NOMO-1 treated with dmso at 0.1 percent for 144 hours (cell line): ENCODE measurements around the gene GSTK1.
A peak's percentile ranks its signal among the peaks of the same experiment; 100 is the strongest.
"Not testable (repeated sequence)": the region's sequence is repeated elsewhere in the genome, so short reads cannot be mapped to it uniquely, and the experiment has no call there.

Experiments
- DNase-seq: peaks from one replicate; lab custom pipeline; 2025; ENCODE audit not compliant: unreplicated experiment; lab: John Stamatoyannopoulos, UW

The GSTK1 gene

GRCh38 chr7:143269251-143269650, 6.0 kb downstream of the GSTK1 start:
- no peak for DNase-seq

DNA sequence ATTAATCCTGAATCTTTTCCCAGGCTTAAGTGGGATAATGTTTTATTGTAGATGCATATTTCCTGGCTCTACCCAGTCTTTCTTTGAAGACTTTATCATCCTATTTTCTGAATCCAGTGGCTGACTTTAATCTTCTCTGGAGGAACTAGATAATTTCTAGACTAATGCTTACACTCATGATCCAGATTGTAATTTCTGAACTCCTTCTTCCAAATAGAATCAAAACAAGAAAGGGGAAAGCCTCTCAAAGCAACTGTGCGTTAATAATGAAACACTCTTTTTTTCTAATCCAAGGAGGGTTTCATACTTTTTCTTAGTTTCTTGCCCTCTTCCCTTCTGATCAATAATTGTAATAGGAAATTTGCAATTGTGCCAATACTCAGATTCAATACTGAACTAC, 8.0 kb downstream of the GSTK1 start:
- no peak for DNase-seq

DNA sequence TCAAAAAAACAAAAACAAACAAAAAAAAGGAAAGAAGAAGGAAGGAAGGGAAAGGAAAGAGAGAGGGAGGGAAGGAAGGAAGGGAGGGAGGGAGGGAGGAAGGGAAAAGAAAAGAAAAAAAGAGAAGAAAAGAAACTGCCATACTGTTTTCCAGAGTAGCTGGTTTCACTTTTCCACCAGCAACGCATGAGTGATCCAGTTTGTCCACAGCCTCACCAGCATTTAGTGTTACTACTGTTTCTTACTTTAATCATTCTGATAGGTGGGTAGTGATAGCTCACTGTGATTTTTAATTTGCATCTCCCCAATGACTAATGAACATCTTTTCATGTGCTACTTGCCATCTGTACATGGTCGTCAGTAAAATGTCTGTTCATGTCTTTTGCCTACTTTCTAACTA, 9.6 kb downstream of the GSTK1 start:
- DNase-seq: no peak

DNA sequence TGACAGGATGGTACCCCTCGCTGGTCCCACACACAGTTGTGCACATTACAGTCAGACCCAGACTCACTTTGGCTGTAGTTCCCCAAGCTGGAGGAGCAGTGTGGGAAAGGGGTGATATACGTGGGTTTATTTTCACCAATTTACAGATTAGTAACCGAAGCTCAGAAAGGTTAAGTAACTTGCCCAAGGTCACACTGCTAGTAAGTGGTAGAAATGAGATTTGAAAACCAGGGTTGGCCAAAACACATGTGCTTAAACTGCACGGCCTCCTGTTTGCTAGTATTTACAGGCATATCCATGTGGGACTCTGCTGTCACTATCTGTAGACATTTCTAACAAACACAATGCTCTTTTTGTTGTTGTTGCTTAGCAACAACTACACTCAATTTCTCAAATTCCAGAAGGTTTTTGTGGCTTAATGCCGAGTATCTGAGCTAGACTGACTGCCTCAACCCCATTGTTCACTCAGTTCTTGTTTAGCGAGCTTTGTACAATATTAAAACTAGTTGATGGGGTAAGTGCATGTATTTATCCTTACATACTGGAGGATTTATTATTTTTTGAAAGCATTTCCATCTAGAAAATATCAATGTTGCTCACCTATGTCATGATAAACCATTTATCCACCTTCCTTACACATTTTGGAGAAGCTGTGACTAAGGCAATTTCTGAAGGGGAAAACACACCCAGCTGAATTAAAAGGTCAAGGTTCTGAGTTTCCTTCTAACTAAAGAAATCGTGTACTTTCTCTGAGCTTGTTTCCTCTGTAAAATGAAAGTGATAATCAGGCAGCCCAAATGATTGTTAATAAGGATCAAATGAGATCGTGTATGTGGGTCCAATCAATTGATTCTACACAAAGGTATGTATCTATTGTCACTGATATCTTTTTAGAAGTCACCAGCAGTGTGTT, 16.2 kb downstream of the GSTK1 start:
- no peak for DNase-seq

DNA sequence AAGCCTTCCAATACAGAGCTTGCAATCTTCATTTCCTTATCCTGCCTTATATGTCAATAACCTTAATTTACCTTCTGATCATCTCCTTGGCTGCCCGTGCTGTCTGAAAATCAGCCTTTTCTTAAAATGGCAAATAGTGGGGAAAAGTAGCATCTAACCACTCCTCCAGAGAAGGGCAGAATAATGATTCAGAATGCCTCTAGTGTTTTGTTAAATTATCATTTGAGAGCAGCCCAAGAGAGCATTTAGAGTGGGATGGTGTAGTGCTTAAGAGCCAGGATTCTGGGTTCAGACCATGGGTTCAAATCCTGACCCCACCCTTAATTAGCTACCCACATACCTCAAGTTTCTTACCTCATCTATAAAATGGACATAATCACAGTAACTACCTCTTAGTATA, 16.9 kb downstream of the GSTK1 start:
- no peak for DNase-seq

- no peak for DNase-seq
These were observed 17.3 kb downstream of the GSTK1 start for GRCh38 chr7:143280566-143280965.

GRCh38 chr7:143281529-143281928, 18.3 kb downstream of the GSTK1 start:
- DNase-seq: no peak

GRCh38 chr7:143282124-143282523, 18.9 kb downstream of the GSTK1 start:
- DNase-seq: no peak

DNA sequence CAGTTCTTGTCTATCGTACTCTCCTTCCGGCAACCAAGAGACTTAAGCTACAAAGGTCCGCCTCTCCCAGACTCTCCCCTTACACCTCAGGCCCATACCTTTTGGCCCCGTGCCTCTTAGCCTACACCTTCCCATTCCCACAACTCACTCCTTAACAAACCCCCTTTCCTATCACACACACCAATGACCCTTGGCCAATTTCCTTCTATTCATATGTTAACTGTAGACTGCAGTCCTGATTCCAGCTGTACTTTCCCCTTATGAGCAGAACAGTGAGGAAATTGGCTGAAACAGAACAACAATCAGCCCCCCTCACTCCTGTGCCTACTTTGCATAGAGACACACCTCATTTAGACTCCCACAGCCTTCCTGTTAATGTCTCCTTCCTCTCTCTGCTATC, 20.1 kb downstream of the GSTK1 start:
- DNase-seq: no peak

- DNase-seq: no peak
These were observed 21.6 kb downstream of the GSTK1 start, which contains the start of gene TMEM139 for GRCh38 chr7:143284591-143285469. TSS of gene TMEM139 (plus strand) at chr7:143284958. CDS start at chr7:143285958, 1,000 bp downstream.

DNA sequence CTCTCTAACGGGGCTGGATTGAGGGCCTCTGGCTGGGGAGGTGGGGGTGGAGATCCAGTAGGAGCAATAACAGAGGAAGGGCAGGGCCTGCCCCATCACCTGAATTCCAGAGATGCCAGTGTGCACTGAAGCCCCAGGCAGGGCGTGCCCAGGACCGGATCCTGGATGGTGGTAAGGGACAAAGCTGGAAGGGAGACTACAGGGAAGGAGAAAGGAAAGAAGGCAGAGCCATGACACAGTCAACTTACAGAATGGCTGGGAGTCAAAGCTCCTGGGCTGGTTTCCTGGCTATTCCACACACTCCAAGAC, 22.2 kb downstream of the GSTK1 start:
- DNase-seq: no peak

DNA sequence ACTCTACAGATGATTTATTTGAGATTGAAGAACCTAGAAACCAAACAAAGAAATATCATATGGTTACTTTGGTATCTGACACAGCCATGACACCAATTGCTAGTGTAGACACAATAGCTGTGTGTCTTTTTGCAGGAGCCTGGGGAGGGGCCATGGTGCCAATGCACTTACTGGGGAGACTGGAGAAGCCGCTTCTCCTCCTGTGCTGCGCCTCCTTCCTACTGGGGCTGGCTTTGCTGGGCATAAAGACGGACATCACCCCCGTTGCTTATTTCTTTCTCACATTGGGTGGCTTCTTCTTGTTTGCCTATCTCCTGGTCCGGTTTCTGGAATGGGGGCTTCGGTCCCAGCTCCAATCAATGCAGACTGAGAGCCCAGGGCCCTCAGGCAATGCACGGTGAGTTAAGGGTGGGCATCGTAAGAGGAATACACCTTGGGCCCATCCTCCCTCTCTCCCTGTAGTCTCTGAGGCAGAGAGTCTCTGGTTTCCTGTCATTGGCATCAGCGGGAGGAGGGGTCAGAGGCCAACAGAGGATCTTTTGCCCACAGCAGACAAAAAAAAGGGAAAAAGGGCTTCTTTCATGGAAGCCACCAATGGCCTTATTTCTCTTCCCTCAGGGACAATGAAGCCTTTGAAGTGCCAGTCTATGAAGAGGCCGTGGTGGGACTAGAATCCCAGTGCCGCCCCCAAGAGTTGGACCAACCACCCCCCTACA, 22.7 kb downstream of the GSTK1 start:
- no peak for DNase-seq

GRCh38 chr7:143286522-143286890, 23.3 kb downstream of the GSTK1 start:
- no peak for DNase-seq

GRCh38 chr7:143287339-143287934, 24.2 kb downstream of the GSTK1 start:
- no peak for DNase-seq

GRCh38 chr7:143287935-143288826, 24.9 kb downstream of the GSTK1 start, which contains the start of gene CASP2:
TSS of gene CASP2 (plus strand) at chr7:143288351. CDS start at chr7:143288456, 105 bp downstream.
- peak; percentile 84 for DNase-seq

GRCh38 chr7:143288836-143289235, 25.6 kb downstream of the GSTK1 start:
- no peak for DNase-seq

- DNase-seq: no peak
These were observed 26.2 kb downstream of the GSTK1 start for GRCh38 chr7:143289421-143289820.

DNA sequence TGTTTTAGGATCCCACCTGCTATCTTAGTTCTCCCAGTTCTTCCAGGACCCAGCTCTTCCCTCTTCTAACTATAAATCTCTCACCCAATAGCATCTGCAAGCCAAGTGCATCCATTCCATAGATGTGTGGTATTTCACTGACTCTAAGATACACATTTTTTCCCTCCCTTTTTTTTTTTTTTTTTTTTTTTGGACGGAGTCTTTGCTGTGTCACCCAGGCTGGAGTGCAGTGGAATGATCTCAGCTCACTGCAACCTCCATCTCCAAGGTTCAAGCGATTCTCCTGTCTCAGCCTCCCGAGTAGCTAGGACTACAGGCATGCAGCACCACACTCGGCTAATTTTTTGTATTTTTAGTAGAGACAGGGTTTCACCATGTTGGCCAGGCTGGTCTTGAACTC, 26.6 kb downstream of the GSTK1 start:
- DNase-seq: not testable (repeated sequence)

DNA sequence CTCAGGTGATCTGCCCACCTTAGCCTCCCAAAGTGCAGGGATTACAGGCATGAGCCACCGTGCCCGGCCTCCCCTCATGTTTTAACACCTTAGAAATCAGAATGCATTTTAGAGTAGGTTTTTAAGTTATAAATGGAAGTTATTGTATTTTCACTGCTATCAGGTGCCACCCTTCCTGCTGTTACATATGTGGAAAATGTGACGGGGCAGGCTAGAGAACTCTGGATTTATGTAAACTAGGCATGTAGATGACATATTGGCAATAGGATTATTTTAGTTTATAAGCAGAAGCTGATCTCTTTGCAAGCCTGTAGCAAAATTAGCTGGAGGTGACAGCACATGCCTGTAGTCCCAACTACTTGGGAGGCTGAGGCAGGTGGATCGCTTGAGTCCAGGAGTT, 27.1 kb downstream of the GSTK1 start:
- no peak for DNase-seq

DNA sequence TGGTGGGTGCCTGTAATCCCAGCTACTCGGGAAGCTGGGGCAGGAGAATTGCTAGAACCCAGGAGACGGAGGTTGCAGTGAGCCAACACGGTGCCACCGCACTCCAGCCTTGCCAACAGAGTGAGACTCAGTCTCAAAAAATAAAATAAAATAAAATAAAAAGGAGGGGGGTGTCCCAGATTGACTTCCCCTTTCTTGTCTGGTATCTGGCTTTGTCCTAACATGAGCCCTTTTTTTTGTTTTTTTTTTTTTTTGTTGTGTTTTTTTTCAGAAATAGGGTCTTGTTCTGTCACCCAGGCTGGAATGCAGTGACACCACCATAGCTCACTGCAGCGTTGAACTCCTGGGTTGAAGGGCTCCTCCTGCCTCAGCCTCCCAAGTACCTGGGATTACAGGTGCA, 29.6 kb downstream of the GSTK1 start:
- no peak for DNase-seq
